Esophagus muscularis mucosa (tissue), 4 donors: ENCODE measurements around the gene YTHDC1. TPM values are rescaled to one million over a fixed set of nuclear protein-coding genes. Genes with fewer than 3 reads are reported as not detected.

Experiments used
- DNase-seq: peaks from one replicate; pipeline ENCODE4 v3.0.0-alpha.2; 2017; ENCODE audit errors: extremely low spot score
- H3K27ac ChIP-seq, 4 donors: fragments of 200-600 bp; sonication (generic); replicated peaks in 1 of 4; 1 replicate in 3 of 4; 2 replicates in 1 of 4; pipeline ENCODE4 v1.5.1; 2016 to 2019; ENCODE audit warnings: mild to moderate bottlenecking in 1 of 4
- H3K27me3 ChIP-seq, 4 donors: fragments of 200-600 bp; sonication (generic); one replicate each; pipeline versions ENCODE4 v1.5.1 to v1.6.0; 2016 to 2019
- H3K36me3 ChIP-seq, 4 donors: fragments of 200-600 bp; sonication (generic); one replicate each; pipeline ENCODE4 v1.5.1; 2016 to 2019
- H3K4me1 ChIP-seq, 4 donors: fragments of 200-600 bp; sonication (generic); one replicate each; pipeline ENCODE4 v1.5.1; 2016 to 2019
- H3K4me3 ChIP-seq, 4 donors: fragments of 200-600 bp; sonication (generic); 1 replicate in 2 of 4; 2 replicates in 2 of 4; pipeline ENCODE4 v1.5.1; 2016 to 2019; ENCODE audit warnings: mild to moderate bottlenecking in 4 of 4, moderate library complexity in 1 of 4
- H3K9me3 ChIP-seq, 4 donors: fragments of 200-600 bp; sonication (generic); 1 replicate in 3 of 4; 2 replicates in 1 of 4; pipeline ENCODE4 v1.5.1; 2016 to 2019
- EP300 ChIP-seq: sonication (generic); formaldehyde crosslinking; IDR thresholded peaks from one replicate; pipeline ENCODE4 v1.6.1; 2017; ENCODE audit warnings: antibody characterized with exemption
- POLR2A ChIP-seq: fragments of 450-650 bp; IDR thresholded peaks from one replicate; pipeline ENCODE4 v1.6.1; 2017; ENCODE audit warnings: antibody characterized with exemption, moderate library complexity, mild to moderate bottlenecking, low read depth
- POLR2AphosphoS5 ChIP-seq, 2 donors: sonication (generic); formaldehyde crosslinking; IDR thresholded peaks; one replicate each; pipeline ENCODE4 v1.6.1; 2017; ENCODE audit warnings: antibody characterized with exemption in 2 of 2
- WGBS: methylation state at CpG from one replicate; pipeline ENCODE4 v1.1.5; 2018; 5-methylcytosine and 5-hydroxymethylcytosine counted together
- intact Hi-C: fragments of 100-400 bp; cut with DNase I; formaldehyde crosslinking; loops from one replicate; pipeline ENCODE4 v1.15.1; 2023
- total RNA-seq, 4 donors: library from RNA; depleted of rRNA; stranded (reverse); fragments of >200 nt; gene quantifications; one replicate each; pipeline versions ENCODE4 v1.1.0 to v1.2.1, GENCODE V29; 2016
- TF ChIP-seq, protein P1 (sequence below), 3 experiments: fragments of 200-600 bp in 2 of 3; fragments of 450-650 bp in 1 of 3; sonication (generic) in 2 of 3; IDR thresholded peaks; one replicate each; pipeline ENCODE4 v1.5.1; 2017 to 2019; ENCODE audit warnings: antibody characterized with exemption in 3 of 3, mild to moderate bottlenecking in 2 of 3, moderate library complexity in 1 of 3

YTHDC1 gene
- total RNA-seq, 4 donors from 2014 or later, result 55.4 to 68.7 (median 61.4) TPM

- intact Hi-C loops, result no loop called here
Measured at GRCh38 chr4:68342134-68342533, 7.8 kb downstream of the YTHDC1 start.

GRCh38 chr4:68338625-68339024 is 11.3 kb downstream of the YTHDC1 start:
- H3K4me1 ChIP-seq, result peaks cover 55 to 66% (median 60%) of the 10 kb centered on the region in 4 donors
- H3K27me3 ChIP-seq, result no peaks in the 10 kb centered on the region
- intact Hi-C loops, result no loop called here
- no peak overlapping the region for H3K4me3 ChIP-seq
- DNase-seq, result no peak
- no peak for TF ChIP-seq POLR2A
- TF ChIP-seq EP300, result no peak
- no peak for TF ChIP-seq POLR2AphosphoS5 (IDR thresholded peaks at IDR 0.05)
- TF ChIP-seq, protein P1, sequence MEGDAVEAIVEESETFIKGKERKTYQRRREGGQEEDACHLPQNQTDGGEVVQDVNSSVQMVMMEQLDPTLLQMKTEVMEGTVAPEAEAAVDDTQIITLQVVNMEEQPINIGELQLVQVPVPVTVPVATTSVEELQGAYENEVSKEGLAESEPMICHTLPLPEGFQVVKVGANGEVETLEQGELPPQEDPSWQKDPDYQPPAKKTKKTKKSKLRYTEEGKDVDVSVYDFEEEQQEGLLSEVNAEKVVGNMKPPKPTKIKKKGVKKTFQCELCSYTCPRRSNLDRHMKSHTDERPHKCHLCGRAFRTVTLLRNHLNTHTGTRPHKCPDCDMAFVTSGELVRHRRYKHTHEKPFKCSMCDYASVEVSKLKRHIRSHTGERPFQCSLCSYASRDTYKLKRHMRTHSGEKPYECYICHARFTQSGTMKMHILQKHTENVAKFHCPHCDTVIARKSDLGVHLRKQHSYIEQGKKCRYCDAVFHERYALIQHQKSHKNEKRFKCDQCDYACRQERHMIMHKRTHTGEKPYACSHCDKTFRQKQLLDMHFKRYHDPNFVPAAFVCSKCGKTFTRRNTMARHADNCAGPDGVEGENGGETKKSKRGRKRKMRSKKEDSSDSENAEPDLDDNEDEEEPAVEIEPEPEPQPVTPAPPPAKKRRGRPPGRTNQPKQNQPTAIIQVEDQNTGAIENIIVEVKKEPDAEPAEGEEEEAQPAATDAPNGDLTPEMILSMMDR (IDR thresholded peaks at IDR 0.05), result no peak
- no peak overlapping the region for H3K27ac ChIP-seq
- H3K36me3 ChIP-seq, result peaks cover 0 to 33% (median 26%) of the 10 kb centered on the region in 4 donors
- 80% methylated on average over 3 of the region's 3 CpGs for WGBS
- no peaks in the 10 kb centered on the region for H3K9me3 ChIP-seq

More at GRCh38 chr4:68342134-68342533, 7.8 kb downstream of the YTHDC1 start:
- Histone ChIP-seq H3K9me3 (no peaks in the 10 kb centered on the region), H3K27ac (no peak overlapping the region), H3K4me1 (peaks cover 85 to 92% (median 90%) of the 10 kb centered on the region in 4 donors), H3K4me3 (no peak overlapping the region), H3K27me3 (no peaks in the 10 kb centered on the region), H3K36me3 (peaks cover 0 to 7% (median 6%) of the 10 kb centered on the region in 4 donors)
- no peak for DNase-seq
- TF ChIP-seq, protein P1 (IDR thresholded peaks at IDR 0.05), result no peak
- TF ChIP-seq POLR2A (no peak), EP300 (no peak), POLR2AphosphoS5 (IDR thresholded peaks at IDR 0.05) (no peak)
- 8% methylated on average over 3 of the region's 5 CpGs for WGBS

- 92% methylated on average over 7 of the region's 7 CpGs for WGBS
- Histone ChIP-seq H3K36me3 (peaks cover 2 to 44% (median 29%) of the 10 kb centered on the region in 4 donors), H3K27ac (no peak overlapping the region), H3K4me3 (no peak overlapping the region), H3K4me1 (peaks cover 44 to 58% (median 50%) of the 10 kb centered on the region in 4 donors), H3K9me3 (no peaks in the 10 kb centered on the region), H3K27me3 (no peaks in the 10 kb centered on the region)
- TF ChIP-seq, protein P1 (IDR thresholded peaks at IDR 0.05), result no peak
- no peak for TF ChIP-seq EP300
- TF ChIP-seq POLR2AphosphoS5 (IDR thresholded peaks at IDR 0.05), result no peak
- no peak for TF ChIP-seq POLR2A
- intact Hi-C loops, result no loop called here
- DNase-seq, result no peak
Measured at GRCh38 chr4:68337522-68337921, 12.4 kb downstream of the YTHDC1 start.

GRCh38 chr4:68337004-68337403 is 12.9 kb downstream of the YTHDC1 start:
- 81% methylated on average over 1 of the region's 1 CpG for WGBS
- intact Hi-C loops, result no loop called here
- Histone ChIP-seq H3K4me1 (peaks cover 39 to 53% (median 45%) of the 10 kb centered on the region in 4 donors), H3K36me3 (peaks cover 8 to 49% (median 33%) of the 10 kb centered on the region in 4 donors), H3K27ac (no peak overlapping the region), H3K27me3 (no peaks in the 10 kb centered on the region), H3K4me3 (no peak overlapping the region), H3K9me3 (no peaks in the 10 kb centered on the region)
- no peak for DNase-seq
- TF ChIP-seq, protein P1 (IDR thresholded peaks at IDR 0.05), result no peak
- TF ChIP-seq POLR2AphosphoS5 (IDR thresholded peaks at IDR 0.05) (no peak), EP300 (no peak), POLR2A (no peak)

DNA sequence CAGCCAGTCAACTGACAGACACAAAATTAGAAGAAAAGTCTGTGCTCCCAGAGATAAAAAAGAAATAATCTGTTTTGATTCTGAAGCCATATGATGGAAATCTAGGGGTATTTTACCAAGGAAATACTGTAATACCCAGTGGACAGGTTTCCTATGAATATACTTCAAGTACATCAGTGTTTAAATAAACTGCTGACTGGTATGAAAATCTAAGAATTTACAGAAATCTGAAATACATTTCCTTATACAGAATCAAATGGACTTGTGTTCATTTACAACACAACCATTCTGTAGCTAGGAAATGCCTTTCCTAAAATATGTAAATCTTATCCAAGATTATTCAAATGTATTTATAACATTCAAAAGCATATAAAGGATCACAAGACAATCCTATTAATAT is 13.4 kb downstream of the YTHDC1 start:
- Histone ChIP-seq H3K4me1 (peaks cover 34 to 48% (median 40%) of the 10 kb centered on the region in 4 donors), H3K36me3 (peaks cover 12 to 54% (median 38%) of the 10 kb centered on the region in 4 donors), H3K4me3 (no peak overlapping the region), H3K27ac (no peak overlapping the region), H3K9me3 (no peaks in the 10 kb centered on the region), H3K27me3 (no peaks in the 10 kb centered on the region)
- TF ChIP-seq, protein P1 (IDR thresholded peaks at IDR 0.05), result no peak
- TF ChIP-seq POLR2A, result no peak
- no peak for TF ChIP-seq EP300
- no peak for TF ChIP-seq POLR2AphosphoS5 (IDR thresholded peaks at IDR 0.05)
- intact Hi-C loops, result no loop called here
- no peak for DNase-seq
